Neural progenitor cell (in vitro differentiated cells): ENCODE data around the gene SYT1. TPM values are rescaled to one million over a fixed set of nuclear protein-coding genes. Genes with fewer than 3 reads are reported as not detected.

Experiments used
- DNase-seq: peaks from one replicate; pipeline ENCODE4 v3.0.0-alpha.2; 2016; ENCODE audit warnings: low spot score
- H2AFZ ChIP-seq: fragments of 200-600 bp; sonication (generic); replicated peaks from 2 replicates; pipeline ENCODE4 v1.6.1; 2016; ENCODE audit warnings: antibody characterized with exemption
- H3F3A ChIP-seq: fragments of 200-600 bp; sonication (generic); 2 replicates; pipeline ENCODE4 v1.6.1; 2016; ENCODE audit warnings: antibody characterized with exemption, low read depth
- H3K27ac ChIP-seq: fragments of 200-600 bp; sonication (generic); 2 replicates; pipeline ENCODE4 v1.5.1; 2016; ENCODE audit warnings: mild to moderate bottlenecking
- H3K27me3 ChIP-seq: fragments of 200-600 bp; sonication (generic); 2 replicates; pipeline ENCODE4 v1.6.1; 2016; ENCODE audit warnings: mild to moderate bottlenecking, moderate library complexity
- H3K36me3 ChIP-seq: fragments of 200-600 bp; sonication (generic); 2 replicates; pipeline ENCODE4 v1.5.1; 2016
- H3K4me1 ChIP-seq: fragments of 200-600 bp; sonication (generic); 2 replicates; pipeline ENCODE4 v1.6.1; 2016; ENCODE audit warnings: mixed run types
- H3K4me2 ChIP-seq: fragments of 200-600 bp; sonication (generic); 2 replicates; pipeline ENCODE4 v1.6.1; 2016
- H3K4me3 ChIP-seq: fragments of 200-600 bp; sonication (generic); 2 replicates; pipeline ENCODE4 v1.5.1; 2016
- H3K79me2 ChIP-seq: fragments of 200-600 bp; sonication (generic); 2 replicates; pipeline ENCODE4 v1.6.1; 2016; ENCODE audit warnings: low read depth
- H3K9ac ChIP-seq: fragments of 200-600 bp; sonication (generic); 2 replicates; pipeline ENCODE4 v1.6.1; 2016
- H3K9me3 ChIP-seq: fragments of 200-600 bp; sonication (generic); 2 replicates; pipeline ENCODE4 v1.5.1; 2016; ENCODE audit warnings: low read depth
- H4K20me1 ChIP-seq: fragments of 200-600 bp; sonication (generic); 2 replicates; pipeline ENCODE4 v1.6.1; 2016; ENCODE audit warnings: low read depth
- H3K27ac Mint-ChIP-seq: 3 replicates; pipeline ENCODE4 v1.8.0; 2021; ENCODE audit warnings: mixed read lengths
- H3K27me3 Mint-ChIP-seq: 2 replicates; pipeline ENCODE4 v1.8.0; 2022; ENCODE audit warnings: low read depth, mild to moderate bottlenecking, inconsistent platforms, moderate library complexity, mixed read lengths; ENCODE audit not compliant: insufficient read depth
- H3K36me3 Mint-ChIP-seq: 3 replicates; pipeline ENCODE4 v1.8.0; 2021; ENCODE audit warnings: mixed read lengths
- H3K4me1 Mint-ChIP-seq: 3 replicates; pipeline ENCODE4 v1.8.0; 2021; ENCODE audit warnings: mixed read lengths
- H3K4me3 Mint-ChIP-seq: 3 replicates; pipeline ENCODE4 v1.8.0; 2021; ENCODE audit warnings: mild to moderate bottlenecking, moderate library complexity, mixed read lengths
- H3K9me3 Mint-ChIP-seq: 3 replicates; pipeline ENCODE4 v1.8.0; 2020; ENCODE audit warnings: mixed read lengths
- EZH2 ChIP-seq: fragments of 200-600 bp; sonication (generic); IDR thresholded peaks from 2 replicates; pipeline ENCODE4 v1.6.1; 2017; ENCODE audit warnings: antibody characterized with exemption, mild to moderate bottlenecking, moderate library complexity
- EZH2phosphoT487 ChIP-seq: fragments of 200-600 bp; sonication (generic); IDR thresholded peaks from 2 replicates; pipeline ENCODE4 v1.6.1; 2017; ENCODE audit warnings: antibody characterized with exemption
- total RNA-seq: library from RNA; depleted of rRNA; stranded (reverse); fragments of >200 nt; gene quantifications from 2 replicates; pipeline ENCODE4 v1.2.3, GENCODE V29; 2015; ENCODE audit warnings: low replicate concordance
- TF ChIP-seq, protein P1 (sequence below): fragments of 200-600 bp; sonication (generic); IDR thresholded peaks from 2 replicates; pipeline ENCODE4 v1.5.1; 2017; ENCODE audit warnings: antibody characterized with exemption, mild to moderate bottlenecking

Gene SYT1
- total RNA-seq, 1 donor from 2014 or later = 36.9 TPM

DNA sequence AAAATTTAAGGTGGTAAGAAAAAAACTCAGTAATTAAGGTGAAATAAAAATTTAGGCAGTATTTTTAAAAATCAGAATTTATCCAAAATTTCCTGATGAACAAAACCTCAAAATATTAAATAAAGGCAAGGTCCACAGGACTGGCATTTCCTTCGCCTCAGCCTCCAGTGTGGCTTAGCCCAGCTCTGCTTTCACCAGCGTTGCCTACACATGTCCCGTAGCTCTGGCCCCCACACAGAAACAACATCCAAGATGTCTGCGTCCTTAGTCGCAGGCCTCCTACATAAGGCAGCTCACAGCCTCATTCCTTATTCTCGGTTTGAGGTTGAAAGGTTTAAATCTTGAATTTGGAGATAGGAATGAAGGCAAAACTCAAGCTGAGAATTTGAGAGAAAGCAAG, 274.3 kb downstream of the SYT1 start:
- Histone ChIP-seq H4K20me1 (no peaks in the 10 kb centered on the region), H3K4me3 (no peak overlapping the region), H3F3A (no peaks in the 10 kb centered on the region), H3K4me2 (no peak overlapping the region), H3K36me3 (no peaks in the 10 kb centered on the region), H2AFZ (no peak overlapping the region), H3K27ac (no peak overlapping the region), H3K9ac (no peak overlapping the region), H3K27me3 (no peaks in the 10 kb centered on the region), H3K9me3 (no peaks in the 10 kb centered on the region), H3K79me2 (no peaks in the 10 kb centered on the region), H3K4me1 (no peaks in the 10 kb centered on the region)
- TF ChIP-seq, protein P1, sequence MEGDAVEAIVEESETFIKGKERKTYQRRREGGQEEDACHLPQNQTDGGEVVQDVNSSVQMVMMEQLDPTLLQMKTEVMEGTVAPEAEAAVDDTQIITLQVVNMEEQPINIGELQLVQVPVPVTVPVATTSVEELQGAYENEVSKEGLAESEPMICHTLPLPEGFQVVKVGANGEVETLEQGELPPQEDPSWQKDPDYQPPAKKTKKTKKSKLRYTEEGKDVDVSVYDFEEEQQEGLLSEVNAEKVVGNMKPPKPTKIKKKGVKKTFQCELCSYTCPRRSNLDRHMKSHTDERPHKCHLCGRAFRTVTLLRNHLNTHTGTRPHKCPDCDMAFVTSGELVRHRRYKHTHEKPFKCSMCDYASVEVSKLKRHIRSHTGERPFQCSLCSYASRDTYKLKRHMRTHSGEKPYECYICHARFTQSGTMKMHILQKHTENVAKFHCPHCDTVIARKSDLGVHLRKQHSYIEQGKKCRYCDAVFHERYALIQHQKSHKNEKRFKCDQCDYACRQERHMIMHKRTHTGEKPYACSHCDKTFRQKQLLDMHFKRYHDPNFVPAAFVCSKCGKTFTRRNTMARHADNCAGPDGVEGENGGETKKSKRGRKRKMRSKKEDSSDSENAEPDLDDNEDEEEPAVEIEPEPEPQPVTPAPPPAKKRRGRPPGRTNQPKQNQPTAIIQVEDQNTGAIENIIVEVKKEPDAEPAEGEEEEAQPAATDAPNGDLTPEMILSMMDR = no peak
- TF ChIP-seq EZH2 = no peak
- no peak for TF ChIP-seq EZH2phosphoT487
- Mint-ChIP-seq H3K27me3 (no peaks in the 10 kb centered on the region), H3K27ac (no peak overlapping the region), H3K9me3 (no peaks in the 10 kb centered on the region), H3K4me1 (no peaks in the 10 kb centered on the region), H3K4me3 (no peak overlapping the region), H3K36me3 (no peaks in the 10 kb centered on the region)
- no peak for DNase-seq

DNA sequence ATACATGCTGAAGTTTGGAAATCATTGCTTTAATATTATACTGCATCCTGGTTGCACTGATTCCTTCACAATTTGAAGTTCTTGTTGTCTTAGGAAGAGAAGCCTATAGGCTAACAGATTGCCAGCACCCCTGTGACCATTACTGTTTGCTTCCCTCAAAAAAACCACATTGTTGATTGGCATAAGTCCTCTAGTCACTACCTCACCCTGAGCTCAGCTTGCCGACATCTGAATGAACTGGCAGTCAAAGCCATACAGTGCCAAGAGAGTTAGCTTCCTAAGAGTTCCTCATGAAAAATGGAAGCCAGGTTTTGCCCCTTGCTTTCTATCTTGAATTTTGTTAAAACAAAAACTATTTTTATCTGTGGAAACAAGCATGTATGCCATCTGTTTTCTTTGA, 276.1 kb downstream of the SYT1 start:
- Histone ChIP-seq H2AFZ (no peak overlapping the region), H3K4me2 (no peak overlapping the region), H3K9me3 (no peaks in the 10 kb centered on the region), H3K4me1 (no peaks in the 10 kb centered on the region), H3F3A (no peaks in the 10 kb centered on the region), H3K27me3 (no peaks in the 10 kb centered on the region), H3K4me3 (no peak overlapping the region), H3K27ac (no peak overlapping the region), H3K36me3 (no peaks in the 10 kb centered on the region), H3K9ac (no peak overlapping the region), H3K79me2 (no peaks in the 10 kb centered on the region), H4K20me1 (no peaks in the 10 kb centered on the region)
- H3K9me3 Mint-ChIP-seq = no peaks in the 10 kb centered on the region
- no peaks in the 10 kb centered on the region for H3K27me3 Mint-ChIP-seq
- no peak for DNase-seq
- no peak for TF ChIP-seq EZH2phosphoT487
- TF ChIP-seq, protein P1 = no peak
- no peak for TF ChIP-seq EZH2
- H3K27ac Mint-ChIP-seq = no peak overlapping the region
- no peaks in the 10 kb centered on the region for H3K36me3 Mint-ChIP-seq
- no peak overlapping the region for H3K4me3 Mint-ChIP-seq
- H3K4me1 Mint-ChIP-seq = no peaks in the 10 kb centered on the region

DNA sequence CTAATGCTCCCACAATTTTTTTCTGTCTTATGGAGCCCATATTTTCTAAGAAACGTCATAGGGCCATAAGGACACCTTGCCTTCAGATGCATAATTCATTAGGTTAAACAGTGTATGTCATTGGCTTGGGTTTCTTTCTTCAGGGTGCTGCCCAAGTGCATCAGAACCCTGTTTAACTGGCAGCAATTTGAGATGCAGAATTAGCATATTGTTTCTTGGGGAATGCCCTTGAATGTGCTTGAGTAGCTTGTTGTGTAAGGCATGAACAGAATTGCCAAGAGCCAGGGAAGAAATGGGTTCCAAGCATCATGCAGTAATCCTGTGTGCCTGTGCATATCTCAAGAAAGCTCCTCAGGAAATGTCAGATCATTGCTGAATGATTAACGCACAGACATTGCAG, 277.2 kb downstream of the SYT1 start:
- Mint-ChIP-seq H3K27me3 (no peaks in the 10 kb centered on the region), H3K4me1 (no peaks in the 10 kb centered on the region), H3K9me3 (no peaks in the 10 kb centered on the region), H3K4me3 (no peak overlapping the region), H3K36me3 (no peaks in the 10 kb centered on the region), H3K27ac (no peak overlapping the region)
- Histone ChIP-seq H3F3A (no peaks in the 10 kb centered on the region), H3K27me3 (no peaks in the 10 kb centered on the region), H3K4me2 (no peak overlapping the region), H3K27ac (no peak overlapping the region), H4K20me1 (no peaks in the 10 kb centered on the region), H3K36me3 (no peaks in the 10 kb centered on the region), H3K79me2 (no peaks in the 10 kb centered on the region), H3K9ac (no peak overlapping the region), H3K9me3 (no peaks in the 10 kb centered on the region), H3K4me1 (no peaks in the 10 kb centered on the region), H3K4me3 (no peak overlapping the region), H2AFZ (no peak overlapping the region)
- DNase-seq = no peak
- TF ChIP-seq, protein P1 = no peak
- TF ChIP-seq EZH2 = no peak
- no peak for TF ChIP-seq EZH2phosphoT487

DNA sequence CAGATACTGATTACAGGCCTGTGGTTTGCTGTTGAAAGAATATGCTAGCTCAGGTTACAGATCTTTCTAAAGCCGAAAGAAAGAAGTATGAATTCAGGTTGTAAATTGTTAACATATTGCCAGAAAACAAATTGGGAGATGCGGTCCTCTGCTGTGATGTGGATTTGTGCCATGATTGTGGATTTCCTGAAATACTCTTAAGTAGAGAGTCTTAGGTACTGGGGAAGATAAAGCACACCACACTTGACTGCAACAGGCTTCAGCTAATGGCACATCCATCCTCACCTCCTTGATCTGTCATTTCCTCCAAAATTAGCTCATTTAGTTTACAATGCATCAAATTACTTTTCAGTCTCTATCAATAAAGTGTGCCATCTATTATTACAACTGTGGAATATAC, 279.2 kb downstream of the SYT1 start:
- Histone ChIP-seq H3K9ac (no peak overlapping the region), H3K27ac (no peak overlapping the region), H3K4me2 (no peak overlapping the region), H2AFZ (no peak overlapping the region), H4K20me1 (no peaks in the 10 kb centered on the region), H3K79me2 (no peaks in the 10 kb centered on the region), H3K4me1 (no peaks in the 10 kb centered on the region), H3K9me3 (no peaks in the 10 kb centered on the region), H3K27me3 (no peaks in the 10 kb centered on the region), H3K36me3 (no peaks in the 10 kb centered on the region), H3K4me3 (no peak overlapping the region), H3F3A (no peaks in the 10 kb centered on the region)
- Mint-ChIP-seq H3K4me1 (no peaks in the 10 kb centered on the region), H3K27me3 (no peaks in the 10 kb centered on the region), H3K9me3 (no peaks in the 10 kb centered on the region), H3K4me3 (no peak overlapping the region), H3K27ac (no peak overlapping the region), H3K36me3 (no peaks in the 10 kb centered on the region)
- no peak for DNase-seq
- TF ChIP-seq, protein P1 = no peak
- TF ChIP-seq EZH2phosphoT487 = no peak
- no peak for TF ChIP-seq EZH2
